ENCODE data around the gene DIDO1. TPM values are rescaled to one million over a fixed set of nuclear protein-coding genes. Genes with fewer than 3 reads are reported as not detected.

The DIDO1 gene
- total RNA-seq, 1 experiment from 2014 or later = 33.2 TPM

GRCh38 chr20:62966212-62967148, 40.2 kb upstream of the DIDO1 start:
- H2AFZ ChIP-seq (ENCODE audit: low read length) = no peak overlapping the region
- H3K4me3 ChIP-seq (ENCODE audit: low read length) = no peak overlapping the region
- no peak overlapping the region for H3K27ac ChIP-seq (ENCODE audit: low read length)
- no peak for TF ChIP-seq EZH2phosphoT487 (IDR thresholded peaks at IDR 0.05; ENCODE audit: borderline replicate concordance, low read length)
- TF ChIP-seq EZH2 (IDR thresholded peaks at IDR 0.05; ENCODE audit: low read length, unreplicated experiment) = no peak
- TF ChIP-seq CTCF (conservative IDR thresholded peaks at IDR 0.05; ENCODE audit: low read depth, low read length) = no peak
- no peaks in the 10 kb centered on the region for H3K9me2 ChIP-seq (replicated peaks; ENCODE audit: low read length)
- H3F3A ChIP-seq (ENCODE audit: low read length, unreplicated experiment) = no peaks in the 10 kb centered on the region
- no peaks in the 10 kb centered on the region for H3K79me2 ChIP-seq (ENCODE audit: low read length)
- no peaks in the 10 kb centered on the region for H3K9me3 ChIP-seq (ENCODE audit: low read length)
- ChIA-PET POLR2A (ENCODE audit: unreplicated experiment) (no interaction called here), CTCF (no interaction called here)
- no peaks in the 10 kb centered on the region for H3K36me3 ChIP-seq (ENCODE audit: low read depth, low read length)
- no peak overlapping the region for H3K4me2 ChIP-seq (ENCODE audit: low read length)
- ATAC-seq (no peak), DNase-seq (no peak)
- H3K27me3 ChIP-seq (ENCODE audit: low read length) = peaks cover 9% of the 10 kb centered on the region; the same call in 1 of the 2 replicates
- intact Hi-C loops (cut with micrococcal nuclease) = no loop called here
- no peaks in the 10 kb centered on the region for H3K4me1 ChIP-seq (ENCODE audit: insufficient read depth, low read length)
- H4K20me1 ChIP-seq (ENCODE audit: low read length) = no peaks in the 10 kb centered on the region
- no peak overlapping the region for H3K9ac ChIP-seq (ENCODE audit: low read length)
- BruUV-seq (replicated peaks) = no TSS peak

- no peaks in the 10 kb centered on the region for H3K36me3 ChIP-seq (ENCODE audit: low read depth, low read length)
- H3K27me3 ChIP-seq (ENCODE audit: low read length) = peaks cover 9% of the 10 kb centered on the region; the same call in 1 of the 2 replicates
- no peaks in the 10 kb centered on the region for H3K4me1 ChIP-seq (ENCODE audit: insufficient read depth, low read length)
- DNase-seq = no peak
- H3K9ac ChIP-seq (ENCODE audit: low read length) = no peak overlapping the region
- H3K27ac ChIP-seq (ENCODE audit: low read length) = no peak overlapping the region
- no peaks in the 10 kb centered on the region for H4K20me1 ChIP-seq (ENCODE audit: low read length)
- POLR2A ChIA-PET (ENCODE audit: unreplicated experiment) = no interaction called here
- CTCF ChIA-PET = no interaction called here
- BruUV-seq (replicated peaks) = no TSS peak
- intact Hi-C loops (cut with micrococcal nuclease) = no loop called here
- H3K79me2 ChIP-seq (ENCODE audit: low read length) = no peaks in the 10 kb centered on the region
- H3K9me3 ChIP-seq (ENCODE audit: low read length) = no peaks in the 10 kb centered on the region
- no peak overlapping the region for H2AFZ ChIP-seq (ENCODE audit: low read length)
- TF ChIP-seq EZH2phosphoT487 (IDR thresholded peaks at IDR 0.05; ENCODE audit: borderline replicate concordance, low read length) (no peak), EZH2 (IDR thresholded peaks at IDR 0.05; ENCODE audit: low read length, unreplicated experiment) (no peak), CTCF (conservative IDR thresholded peaks at IDR 0.05; ENCODE audit: low read depth, low read length) (no peak)
- H3K9me2 ChIP-seq (replicated peaks; ENCODE audit: low read length) = no peaks in the 10 kb centered on the region
- no peaks in the 10 kb centered on the region for H3F3A ChIP-seq (ENCODE audit: low read length, unreplicated experiment)
- no peak overlapping the region for H3K4me2 ChIP-seq (ENCODE audit: low read length)
- H3K4me3 ChIP-seq (ENCODE audit: low read length) = no peak overlapping the region
- ATAC-seq = no peak
These were observed 39.1 kb upstream of the DIDO1 start for GRCh38 chr20:62965363-62965771.

- no peak overlapping the region for H2AFZ ChIP-seq (ENCODE audit: low read length)
- intact Hi-C loops (cut with micrococcal nuclease) = no loop called here
- H3K4me1 ChIP-seq (ENCODE audit: insufficient read depth, low read length) = no peaks in the 10 kb centered on the region
- no peaks in the 10 kb centered on the region for H3K9me2 ChIP-seq (replicated peaks; ENCODE audit: low read length)
- POLR2A ChIA-PET (ENCODE audit: unreplicated experiment) = no interaction called here
- no TSS peak for BruUV-seq (replicated peaks)
- no peaks in the 10 kb centered on the region for H3K79me2 ChIP-seq (ENCODE audit: low read length)
- CTCF ChIA-PET = no interaction called here
- H3K4me2 ChIP-seq (ENCODE audit: low read length) = no peak overlapping the region
- no peak for DNase-seq
- H3K36me3 ChIP-seq (ENCODE audit: low read depth, low read length) = no peaks in the 10 kb centered on the region
- H3K9me3 ChIP-seq (ENCODE audit: low read length) = no peaks in the 10 kb centered on the region
- H3K9ac ChIP-seq (ENCODE audit: low read length) = no peak overlapping the region
- no peak overlapping the region for H3K4me3 ChIP-seq (ENCODE audit: low read length)
- peaks cover 9% of the 10 kb centered on the region; the same call in 1 of the 2 replicates for H3K27me3 ChIP-seq (ENCODE audit: low read length)
- H3F3A ChIP-seq (ENCODE audit: low read length, unreplicated experiment) = no peaks in the 10 kb centered on the region
- H3K27ac ChIP-seq (ENCODE audit: low read length) = no peak overlapping the region
- no peak for ATAC-seq
- TF ChIP-seq CTCF (conservative IDR thresholded peaks at IDR 0.05; ENCODE audit: low read depth, low read length) = no peak
- no peak for TF ChIP-seq EZH2 (IDR thresholded peaks at IDR 0.05; ENCODE audit: low read length, unreplicated experiment)
- no peak for TF ChIP-seq EZH2phosphoT487 (IDR thresholded peaks at IDR 0.05; ENCODE audit: borderline replicate concordance, low read length)
- no peaks in the 10 kb centered on the region for H4K20me1 ChIP-seq (ENCODE audit: low read length)
These were observed 38.4 kb upstream of the DIDO1 start for GRCh38 chr20:62964700-62965099.

Data from PC-3 (cell line).